Upper lobe of right lung (tissue), 1 donor: Measurements from ENCODE around the gene NOX4. TPM values are rescaled to one million over a fixed set of nuclear protein-coding genes. Genes with fewer than 3 reads are reported as not detected.
A peak's percentile ranks its signal among the peaks of the same experiment; 100 is the strongest.

Experiments
- ATAC-seq: fragments of 200-7000 bp; cut with Tn5 transposase; one replicate; pipeline ENCODE4 v1.9.1; 2020; ENCODE audit warnings: mild to moderate bottlenecking, moderate library complexity
- DNase-seq: peaks from one replicate; pipeline ENCODE4 v3.0.0-alpha.2; 2020
- H3K27ac ChIP-seq: fragments of 200-600 bp; one replicate; pipeline ENCODE4 v1.8.0; 2022
- H3K27me3 ChIP-seq: fragments of 200-600 bp; one replicate; pipeline ENCODE4 v1.8.0; 2022; ENCODE audit warnings: mild to moderate bottlenecking
- H3K36me3 ChIP-seq: fragments of 200-600 bp; one replicate; pipeline ENCODE4 v1.8.0; 2022
- H3K4me1 ChIP-seq: fragments of 200-600 bp; one replicate; pipeline ENCODE4 v1.8.0; 2022
- H3K4me3 ChIP-seq: fragments of 200-600 bp; one replicate; pipeline ENCODE4 v1.8.0; 2022; ENCODE audit warnings: mild to moderate bottlenecking
- H3K9me3 ChIP-seq: fragments of 200-600 bp; one replicate; pipeline ENCODE4 v1.8.0; 2022
- intact Hi-C: fragments of 100-400 bp; cut with DNase I; formaldehyde crosslinking; loops from one replicate; pipeline ENCODE4 v1.11.0; 2022
- total RNA-seq: library from RNA; stranded (reverse); fragmentation: NEBNext Ultra II Directional; extraction: Animal tissue kit (Norgen Biotek cat#: 25700); gene quantifications from one replicate; pipeline ENCODE4 v1.2.1, GENCODE V29; 2021
- TF ChIP-seq, protein P1 (sequence below): fragments of 200-600 bp; IDR thresholded peaks from one replicate; pipeline ENCODE4 v1.8.0; 2022; ENCODE audit warnings: antibody characterized with exemption
- donor health status: DM: no; HTN: yes; CAD: no; lungs with severe emphysema.

The NOX4 gene
- total RNA-seq, 1 donor from 2014 or later, result 2.7 TPM

- no peak for ATAC-seq
- H3K27me3 ChIP-seq, result no peaks in the 10 kb centered on the region
- DNase-seq, result no peak
- H3K36me3 ChIP-seq, result no peaks in the 10 kb centered on the region
- TF ChIP-seq, protein P1, sequence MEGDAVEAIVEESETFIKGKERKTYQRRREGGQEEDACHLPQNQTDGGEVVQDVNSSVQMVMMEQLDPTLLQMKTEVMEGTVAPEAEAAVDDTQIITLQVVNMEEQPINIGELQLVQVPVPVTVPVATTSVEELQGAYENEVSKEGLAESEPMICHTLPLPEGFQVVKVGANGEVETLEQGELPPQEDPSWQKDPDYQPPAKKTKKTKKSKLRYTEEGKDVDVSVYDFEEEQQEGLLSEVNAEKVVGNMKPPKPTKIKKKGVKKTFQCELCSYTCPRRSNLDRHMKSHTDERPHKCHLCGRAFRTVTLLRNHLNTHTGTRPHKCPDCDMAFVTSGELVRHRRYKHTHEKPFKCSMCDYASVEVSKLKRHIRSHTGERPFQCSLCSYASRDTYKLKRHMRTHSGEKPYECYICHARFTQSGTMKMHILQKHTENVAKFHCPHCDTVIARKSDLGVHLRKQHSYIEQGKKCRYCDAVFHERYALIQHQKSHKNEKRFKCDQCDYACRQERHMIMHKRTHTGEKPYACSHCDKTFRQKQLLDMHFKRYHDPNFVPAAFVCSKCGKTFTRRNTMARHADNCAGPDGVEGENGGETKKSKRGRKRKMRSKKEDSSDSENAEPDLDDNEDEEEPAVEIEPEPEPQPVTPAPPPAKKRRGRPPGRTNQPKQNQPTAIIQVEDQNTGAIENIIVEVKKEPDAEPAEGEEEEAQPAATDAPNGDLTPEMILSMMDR, result no peak
- intact Hi-C loops, result no loop called here
- no peaks in the 10 kb centered on the region for H3K4me1 ChIP-seq
- no peak overlapping the region for H3K4me3 ChIP-seq
- H3K9me3 ChIP-seq, result no peaks in the 10 kb centered on the region
- H3K27ac ChIP-seq, result no peak overlapping the region
Observed at GRCh38 chr11:89443361-89444322, 47.5 kb downstream of the NOX4 start.

DNA sequence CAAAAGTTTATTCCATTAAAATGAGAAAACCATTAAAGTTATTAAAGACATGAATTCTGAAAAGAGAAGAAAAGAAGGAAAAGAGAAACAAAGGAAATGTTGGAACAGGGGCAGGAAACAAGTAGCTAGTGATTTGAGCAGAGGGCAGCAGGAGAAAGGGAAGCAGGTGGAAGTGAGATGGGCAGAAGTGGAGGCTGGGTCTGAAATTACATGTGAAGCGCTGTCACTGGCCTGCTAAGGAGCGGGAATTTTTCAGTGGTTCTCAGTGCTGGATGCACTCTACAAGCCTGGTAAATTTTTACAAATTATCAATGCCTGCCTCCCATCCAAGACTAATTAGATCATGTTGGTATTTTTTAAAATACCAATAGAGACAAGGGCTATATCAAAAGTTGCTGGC lies 48.4 kb downstream of the NOX4 start:
- ATAC-seq (no peak), DNase-seq (no peak)
- no peaks in the 10 kb centered on the region for H3K9me3 ChIP-seq
- no peak overlapping the region for H3K4me3 ChIP-seq
- TF ChIP-seq, protein P1, result no peak
- no peaks in the 10 kb centered on the region for H3K36me3 ChIP-seq
- H3K4me1 ChIP-seq, result no peaks in the 10 kb centered on the region
- H3K27me3 ChIP-seq, result no peaks in the 10 kb centered on the region
- H3K27ac ChIP-seq, result no peak overlapping the region
- intact Hi-C loops, result no loop called here

GRCh38 chr11:89441606-89442005 lies 49.6 kb downstream of the NOX4 start:
- Histone ChIP-seq H3K27ac (no peak overlapping the region), H3K27me3 (no peaks in the 10 kb centered on the region), H3K4me1 (no peaks in the 10 kb centered on the region), H3K4me3 (no peak overlapping the region), H3K9me3 (no peaks in the 10 kb centered on the region), H3K36me3 (no peaks in the 10 kb centered on the region)
- ATAC-seq (no peak), DNase-seq (no peak)
- TF ChIP-seq, protein P1, result no peak
- intact Hi-C loops, result no loop called here

- Histone ChIP-seq H3K36me3 (no peaks in the 10 kb centered on the region), H3K4me1 (no peaks in the 10 kb centered on the region), H3K27me3 (no peaks in the 10 kb centered on the region), H3K4me3 (no peak overlapping the region), H3K9me3 (no peaks in the 10 kb centered on the region), H3K27ac (no peak overlapping the region)
- intact Hi-C loops, result no loop called here
- TF ChIP-seq, protein P1, result no peak
- no peak for DNase-seq
- ATAC-seq, result no peak
Observed at GRCh38 chr11:89437317-89437716, 53.9 kb downstream of the NOX4 start.

DNA sequence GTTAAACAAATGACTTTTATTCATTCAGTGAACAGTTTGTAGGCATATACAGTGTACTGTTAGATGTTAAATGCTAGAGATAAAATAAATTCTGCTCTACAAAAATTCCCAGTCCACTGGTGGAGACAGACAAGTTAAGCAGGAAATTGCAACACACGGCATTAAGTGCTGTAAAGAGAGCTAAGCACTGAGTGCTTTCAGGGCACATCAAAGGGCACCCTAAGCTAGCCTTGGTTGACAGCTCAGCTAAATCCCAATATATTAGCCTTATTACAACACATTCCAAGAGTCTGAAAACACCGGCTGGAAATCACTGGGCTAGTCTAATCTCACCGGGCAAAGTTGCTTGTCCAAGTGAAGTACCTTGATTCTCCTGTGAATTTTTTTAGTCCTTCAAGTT lies 55.1 kb downstream of the NOX4 start:
- DNase-seq (no peak), ATAC-seq (peak; percentile 90)
- H3K36me3 ChIP-seq, result no peaks in the 10 kb centered on the region
- TF ChIP-seq, protein P1, result no peak
- H3K27ac ChIP-seq, result no peak overlapping the region
- H3K9me3 ChIP-seq, result no peaks in the 10 kb centered on the region
- no peaks in the 10 kb centered on the region for H3K4me1 ChIP-seq
- intact Hi-C loops, result no loop called here
- H3K27me3 ChIP-seq, result no peaks in the 10 kb centered on the region
- no peak overlapping the region for H3K4me3 ChIP-seq
